ENCODE measurements around the gene GKN2.

- no peak for TF ChIP-seq POLR2AphosphoS5 (IDR thresholded peaks at IDR 0.05)
- no peak for TF ChIP-seq TAF1 (IDR thresholded peaks at IDR 0.05; ENCODE audit: low read depth)
- no peak for TF ChIP-seq EZH2 (IDR thresholded peaks at IDR 0.05; ENCODE audit: borderline replicate concordance, insufficient read depth, low read length, poor library complexity, severe bottlenecking)
- TF ChIP-seq CTCF (IDR thresholded peaks at IDR 0.05; ENCODE audit: poor library complexity, severe bottlenecking): no peak
- no peak for TF ChIP-seq RAD21 (conservative IDR thresholded peaks at IDR 0.05)
- TF ChIP-seq SMC3 (conservative IDR thresholded peaks at IDR 0.05; ENCODE audit: poor library complexity): no peak
- TF ChIP-seq EP300 (conservative IDR thresholded peaks at IDR 0.05; ENCODE audit: poor library complexity, severe bottlenecking): no peak
- TF ChIP-seq REST (IDR thresholded peaks at IDR 0.05; ENCODE audit: borderline replicate concordance): no peak
These were observed 15.8 kb downstream of the GKN2 start for GRCh38 chr2:68936889-68937288.

Data from neural cell (in vitro differentiated cells).